Uterus (tissue), 2 donors: ENCODE data around the gene TLR8.

Experiments
- CTCF ChIP-seq, 4 experiments: fragments of 200-600 bp in 2 of 4; fragments of 450-650 bp in 2 of 4; sonication (generic) in 2 of 4; IDR thresholded peaks; one replicate each; pipeline ENCODE4 v1.5.1; 2016 to 2019; ENCODE audit warnings: antibody characterized with exemption in 4 of 4, mild to moderate bottlenecking in 2 of 4, moderate library complexity in 1 of 4
- POLR2A ChIP-seq, 2 donors: fragments of 450-650 bp; IDR thresholded peaks; one replicate each; pipeline ENCODE4 v1.6.1; 2016; ENCODE audit warnings: antibody characterized with exemption in 2 of 2, mild to moderate bottlenecking in 1 of 2, moderate library complexity in 1 of 2

- TF ChIP-seq CTCF (IDR thresholded peaks at IDR 0.05) (no peak), POLR2A (IDR thresholded peaks at IDR 0.05) (no peak)
Measured at GRCh38 chrX:12871257-12871656, 35.2 kb upstream of the TLR8 start.
